Transverse colon (tissue), 4 donors: ENCODE data around the gene NDUFV2.

Experiments
- CTCF ChIP-seq, 5 experiments: fragments of 200-600 bp in 3 of 5; fragments of 450-650 bp in 2 of 5; sonication (generic) in 3 of 5; IDR thresholded peaks; 1 replicate in 2 of 5; 2 replicates in 3 of 5; pipeline ENCODE4 v1.5.1; 2016 to 2017; ENCODE audit warnings: antibody characterized with exemption in 5 of 5, inconsistent platforms in 3 of 5, mild to moderate bottlenecking in 2 of 5, moderate library complexity in 1 of 5
- EP300 ChIP-seq: sonication (generic); formaldehyde crosslinking; IDR thresholded peaks from one replicate; pipeline ENCODE4 v1.6.1; 2017; ENCODE audit warnings: antibody characterized with exemption, low read depth
- POLR2A ChIP-seq: fragments of 450-650 bp; IDR thresholded peaks from one replicate; pipeline ENCODE4 v1.6.1; 2016; ENCODE audit warnings: antibody characterized with exemption, mild to moderate bottlenecking, moderate library complexity
- POLR2AphosphoS5 ChIP-seq, 3 donors: sonication (generic); formaldehyde crosslinking; IDR thresholded peaks; one replicate each; pipeline ENCODE4 v1.6.1; 2016; ENCODE audit warnings: antibody characterized with exemption in 3 of 3

GRCh38 chr18:9126337-9126736 is 23.8 kb downstream of the NDUFV2 start:
- no peak for TF ChIP-seq POLR2A
- no peak for TF ChIP-seq CTCF (IDR thresholded peaks at IDR 0.05)
- no peak for TF ChIP-seq EP300
- TF ChIP-seq POLR2AphosphoS5 (IDR thresholded peaks at IDR 0.05): no peak
